Panc1 (cell line): ENCODE results near the gene PSMD1. TPM values are rescaled to one million over a fixed set of nuclear protein-coding genes. Genes with fewer than 3 reads are reported as not detected.

Experiments used
- ATAC-seq: fragments of 200-7000 bp; cut with Tn5 transposase; 2 replicates; pipeline ENCODE4 v1.9.1; 2020; ENCODE audit warnings: mild to moderate bottlenecking, moderate library complexity
- BruUV-seq: library from RNA; stranded (reverse); fragments of 400-500 nt; replicated peaks from 2 replicates; lab custom pipeline; 2021; lab: Mats Ljungman, UMichigan
- CTCF ChIA-PET: fragments of 300-600 bp; sonication (Branson Sonifier 250); formaldehyde crosslinking; loops from one replicate; lab custom pipeline; 2022; ENCODE audit warnings: antibody characterized with exemption; lab: Charles Lee
- POLR2A ChIA-PET: fragments of 300-600 bp; sonication (Branson Sonifier 250); formaldehyde crosslinking; loops from one replicate; lab custom pipeline; 2022; ENCODE audit warnings: antibody characterized with exemption; lab: Charles Lee
- DNase-seq: peaks from one replicate; pipeline ENCODE4 v3.0.0-alpha.2; 2010; ENCODE audit warnings: low read depth, low spot score
- H3K27ac ChIP-seq: 2 replicates; pipeline ENCODE4 v1.5.1; 2011; ENCODE audit warnings: mild to moderate bottlenecking, low read length, inconsistent platforms
- H3K27me3 ChIP-seq: fragments of 200-500 bp; sonication (Bioruptor generic); 2 replicates; pipeline ENCODE4 v1.6.0; 2014; ENCODE audit warnings: low read length, inconsistent platforms; ENCODE audit not compliant: control insufficient read depth, insufficient read depth
- H3K36me3 ChIP-seq: fragments of 200-500 bp; sonication (Bioruptor generic); 2 replicates; pipeline ENCODE4 v1.5.1; 2014; ENCODE audit warnings: inconsistent platforms, mild to moderate bottlenecking, low read length, moderate library complexity; ENCODE audit not compliant: control insufficient read depth, insufficient read depth
- H3K4me1 ChIP-seq: 2 replicates; pipeline ENCODE4 v1.5.1; 2011; ENCODE audit warnings: inconsistent platforms, mild to moderate bottlenecking, low read length, moderate library complexity; ENCODE audit not compliant: control insufficient read depth, insufficient read depth
- H3K4me3 ChIP-seq, 2 experiments: 2 replicates each; pipeline ENCODE4 v1.5.1; 2011 to 2012; ENCODE audit warnings: low read depth in 2 of 2, low read length in 2 of 2, mild to moderate bottlenecking in 2 of 2, inconsistent platforms in 1 of 2, moderate library complexity in 1 of 2
- H3K9me3 ChIP-seq: fragments of 200-500 bp; sonication (Bioruptor generic); 2 replicates; pipeline ENCODE4 v1.5.1; 2014; ENCODE audit warnings: low read depth, mild to moderate bottlenecking, inconsistent platforms, low read length, moderate library complexity; ENCODE audit not compliant: control insufficient read depth, insufficient read depth
- POLR2AphosphoS5 ChIP-seq: IDR thresholded peaks from 2 replicates; pipeline ENCODE4 v1.6.1; 2012; ENCODE audit warnings: mild to moderate bottlenecking, low read depth, low read length, moderate library complexity
- SIN3A ChIP-seq: IDR thresholded peaks from 2 replicates; pipeline ENCODE4 v1.6.1; 2012; ENCODE audit warnings: low read depth, mild to moderate bottlenecking, low read length, moderate library complexity, borderline replicate concordance; ENCODE audit not compliant: insufficient read depth
- TCF7L2 ChIP-seq: IDR thresholded peaks from 2 replicates; pipeline ENCODE4 v1.6.1; 2011; ENCODE audit warnings: mild to moderate bottlenecking, low read depth, low read length, inconsistent platforms
- in situ Hi-C: cut with HindIII; loops from 2 replicates; pipeline ENCODE4 v1.10.0; 2016; ENCODE audit warnings: low sequenced_read_pairs, low pct_unique_long_range_greater_than_20kb
- intact Hi-C: fragments of 100-400 bp; cut with micrococcal nuclease; formaldehyde crosslinking; loops from one replicate; pipeline ENCODE4 v1.10.0; 2022; ENCODE audit not compliant: unreplicated experiment
- total RNA-seq: library from RNA; stranded (reverse); gene quantifications from one replicate; pipeline ENCODE4 v1.2.1, GENCODE V29; 2021; ENCODE audit not compliant: unreplicated experiment
- TF ChIP-seq, protein P1 (sequence below): fragments of 450-650 bp; IDR thresholded peaks from 2 replicates; pipeline ENCODE4 v1.5.1; 2017; ENCODE audit warnings: mild to moderate bottlenecking
- TF ChIP-seq, protein P2 (sequence below), 2 experiments: IDR thresholded peaks; 2 replicates each; pipeline ENCODE4 v1.6.1; 2011 to 2012; ENCODE audit warnings: low read depth in 2 of 2, control low read depth in 1 of 2, low read length in 1 of 2, mild to moderate bottlenecking in 1 of 2, moderate library complexity in 1 of 2; ENCODE audit not compliant: insufficient read depth in 1 of 2

The PSMD1 gene
- total RNA-seq, 1 experiment from 2014 or later, result 146 TPM

DNA sequence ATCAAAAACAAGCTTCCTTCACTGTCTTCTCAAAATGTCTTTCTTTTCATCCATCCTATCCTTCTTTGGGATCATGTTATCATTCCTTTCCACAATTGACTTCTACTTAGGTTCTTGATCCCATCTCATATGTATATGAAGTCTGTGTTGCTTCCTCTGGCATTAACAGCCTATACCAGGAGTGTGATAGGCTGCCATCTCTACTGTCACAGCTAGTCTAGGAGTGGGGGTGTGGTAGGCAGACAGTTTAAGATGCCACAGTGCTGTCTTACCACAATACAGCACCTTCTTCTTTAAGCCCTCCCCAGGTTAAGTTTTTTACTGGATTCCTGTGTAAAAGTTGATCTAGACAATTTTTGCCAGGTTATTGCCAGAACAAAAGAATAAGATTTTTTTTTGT, 71.9 kb downstream of the PSMD1 start:
- ATAC-seq, result peak; percentile 73; the same call in 1 of the 2 replicates
- peak overlapping the region; percentile 17; the same call in 1 of the 2 replicates for H3K27ac ChIP-seq
- no peaks in the 10 kb centered on the region for H3K36me3 ChIP-seq
- TF ChIP-seq TCF7L2, result no peak
- TF ChIP-seq, protein P1, sequence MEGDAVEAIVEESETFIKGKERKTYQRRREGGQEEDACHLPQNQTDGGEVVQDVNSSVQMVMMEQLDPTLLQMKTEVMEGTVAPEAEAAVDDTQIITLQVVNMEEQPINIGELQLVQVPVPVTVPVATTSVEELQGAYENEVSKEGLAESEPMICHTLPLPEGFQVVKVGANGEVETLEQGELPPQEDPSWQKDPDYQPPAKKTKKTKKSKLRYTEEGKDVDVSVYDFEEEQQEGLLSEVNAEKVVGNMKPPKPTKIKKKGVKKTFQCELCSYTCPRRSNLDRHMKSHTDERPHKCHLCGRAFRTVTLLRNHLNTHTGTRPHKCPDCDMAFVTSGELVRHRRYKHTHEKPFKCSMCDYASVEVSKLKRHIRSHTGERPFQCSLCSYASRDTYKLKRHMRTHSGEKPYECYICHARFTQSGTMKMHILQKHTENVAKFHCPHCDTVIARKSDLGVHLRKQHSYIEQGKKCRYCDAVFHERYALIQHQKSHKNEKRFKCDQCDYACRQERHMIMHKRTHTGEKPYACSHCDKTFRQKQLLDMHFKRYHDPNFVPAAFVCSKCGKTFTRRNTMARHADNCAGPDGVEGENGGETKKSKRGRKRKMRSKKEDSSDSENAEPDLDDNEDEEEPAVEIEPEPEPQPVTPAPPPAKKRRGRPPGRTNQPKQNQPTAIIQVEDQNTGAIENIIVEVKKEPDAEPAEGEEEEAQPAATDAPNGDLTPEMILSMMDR, result no peak
- TF ChIP-seq SIN3A, result no peak
- TF ChIP-seq, protein P2, sequence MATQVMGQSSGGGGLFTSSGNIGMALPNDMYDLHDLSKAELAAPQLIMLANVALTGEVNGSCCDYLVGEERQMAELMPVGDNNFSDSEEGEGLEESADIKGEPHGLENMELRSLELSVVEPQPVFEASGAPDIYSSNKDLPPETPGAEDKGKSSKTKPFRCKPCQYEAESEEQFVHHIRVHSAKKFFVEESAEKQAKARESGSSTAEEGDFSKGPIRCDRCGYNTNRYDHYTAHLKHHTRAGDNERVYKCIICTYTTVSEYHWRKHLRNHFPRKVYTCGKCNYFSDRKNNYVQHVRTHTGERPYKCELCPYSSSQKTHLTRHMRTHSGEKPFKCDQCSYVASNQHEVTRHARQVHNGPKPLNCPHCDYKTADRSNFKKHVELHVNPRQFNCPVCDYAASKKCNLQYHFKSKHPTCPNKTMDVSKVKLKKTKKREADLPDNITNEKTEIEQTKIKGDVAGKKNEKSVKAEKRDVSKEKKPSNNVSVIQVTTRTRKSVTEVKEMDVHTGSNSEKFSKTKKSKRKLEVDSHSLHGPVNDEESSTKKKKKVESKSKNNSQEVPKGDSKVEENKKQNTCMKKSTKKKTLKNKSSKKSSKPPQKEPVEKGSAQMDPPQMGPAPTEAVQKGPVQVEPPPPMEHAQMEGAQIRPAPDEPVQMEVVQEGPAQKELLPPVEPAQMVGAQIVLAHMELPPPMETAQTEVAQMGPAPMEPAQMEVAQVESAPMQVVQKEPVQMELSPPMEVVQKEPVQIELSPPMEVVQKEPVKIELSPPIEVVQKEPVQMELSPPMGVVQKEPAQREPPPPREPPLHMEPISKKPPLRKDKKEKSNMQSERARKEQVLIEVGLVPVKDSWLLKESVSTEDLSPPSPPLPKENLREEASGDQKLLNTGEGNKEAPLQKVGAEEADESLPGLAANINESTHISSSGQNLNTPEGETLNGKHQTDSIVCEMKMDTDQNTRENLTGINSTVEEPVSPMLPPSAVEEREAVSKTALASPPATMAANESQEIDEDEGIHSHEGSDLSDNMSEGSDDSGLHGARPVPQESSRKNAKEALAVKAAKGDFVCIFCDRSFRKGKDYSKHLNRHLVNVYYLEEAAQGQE (IDR thresholded peaks at IDR 0.05; ENCODE audit: insufficient read depth in 1 of 2, low read depth in 2 of 2, low read length in 1 of 2), result no peak
- TF ChIP-seq POLR2AphosphoS5, result no peak
- ChIA-PET CTCF (no interaction called here), POLR2A (no interaction called here)
- DNase-seq, result no peak
- no peaks in the 10 kb centered on the region for H3K9me3 ChIP-seq
- no peak overlapping the region for H3K4me3 ChIP-seq
- in situ Hi-C loops (no loop called here), intact Hi-C loops (no loop called here)
- H3K27me3 ChIP-seq, result no peaks in the 10 kb centered on the region
- H3K4me1 ChIP-seq, result peaks cover 5% of the 10 kb centered on the region
- BruUV-seq, result no TSS peak

DNA sequence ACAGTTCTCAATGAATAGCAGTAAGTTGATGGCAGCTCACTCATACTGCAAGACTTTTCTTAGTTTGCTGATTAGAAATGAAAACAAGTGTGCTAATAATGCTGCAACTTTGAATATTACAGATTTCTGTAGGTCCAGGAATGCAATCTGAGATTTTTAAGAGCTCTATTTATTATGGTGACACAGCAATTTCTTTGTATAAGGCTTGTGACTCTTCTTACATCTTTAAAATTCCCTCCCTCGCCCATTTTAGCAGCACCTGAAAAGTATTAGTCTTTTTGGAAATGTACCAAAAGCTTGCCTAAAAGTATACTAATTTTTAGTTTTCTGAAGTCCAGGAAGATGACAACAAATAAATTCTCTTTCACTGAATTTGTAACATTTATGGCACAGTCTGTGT, 72.5 kb downstream of the PSMD1 start:
- in situ Hi-C loops, result no loop called here

More for the DNA sequence above, 72.5 kb downstream of the PSMD1 start:
- ChIA-PET POLR2A (interaction anchor here (0.5 kb wide), 1 partner anchor 1265 kb away, joined by 4 read pairs; no protein-coding TSS in a partner anchor), CTCF (no interaction called here)
- DNase-seq (no peak), ATAC-seq (no peak)
- no peaks in the 10 kb centered on the region for H3K9me3 ChIP-seq
- TF ChIP-seq POLR2AphosphoS5 (no peak), TCF7L2 (no peak), SIN3A (no peak)
- TF ChIP-seq, protein P2 (IDR thresholded peaks at IDR 0.05; ENCODE audit: insufficient read depth in 1 of 2, low read depth in 2 of 2, low read length in 1 of 2), result no peak
- TF ChIP-seq, protein P1, result no peak
- H3K27me3 ChIP-seq, result no peaks in the 10 kb centered on the region
- BruUV-seq, result no TSS peak
- peaks cover 3% of the 10 kb centered on the region for H3K4me1 ChIP-seq
- H3K4me3 ChIP-seq, result no peak overlapping the region
- no peak overlapping the region for H3K27ac ChIP-seq
- intact Hi-C loops, result no loop called here
- no peaks in the 10 kb centered on the region for H3K36me3 ChIP-seq
